Renal pelvis (tissue), 12 donors: Measurements from ENCODE around the gene ZNF300. TPM values are rescaled to one million over a fixed set of nuclear protein-coding genes. Genes with fewer than 3 reads are reported as not detected.
"Not testable (repeated sequence)": the region's sequence is repeated elsewhere in the genome, so short reads cannot be mapped to it uniquely, and the experiment has no call there.

ENCODE experiments used
- DNase-seq: peaks from one replicate; pipeline ENCODE4 v3.0.0-alpha.2; 2013
- long read RNA-seq, 16 experiments: transcript quantifications; one replicate each; lab custom pipeline, GENCODE V29; 2026
- polyA plus RNA-seq, 3 donors: library from polyadenylated mRNA; unstranded; fragments of 120-200 nt; gene quantifications; one replicate each; pipeline ENCODE4 v1.2.1, GENCODE V29; 2013; ENCODE audit not compliant: insufficient read length in 3 of 3

ZNF300 gene
- 10 to 100 TPM; 35.5 to 37.5 (median 37.0) TPM for polyA plus RNA-seq
- long read RNA-seq, donor 1, full-length matches to known transcripts = 6 of 6 reads
- long read RNA-seq, donor 1, partial matches to known transcripts = 0 of 6 reads
- long read RNA-seq, donor 1, other reads (novel, unspliced or antisense) = 0 of 6 reads
- long read RNA-seq, donor 2, full-length matches to known transcripts = 12 of 20 reads
- long read RNA-seq, donor 2, partial matches to known transcripts = 0 of 20 reads
- long read RNA-seq, donor 2, other reads (novel, unspliced or antisense) = 8 of 20 reads
- long read RNA-seq, donor 3, full-length matches to known transcripts = 3 of 3 reads
- long read RNA-seq, donor 3, partial matches to known transcripts = 0 of 3 reads
- long read RNA-seq, donor 3, other reads (novel, unspliced or antisense) = 0 of 3 reads
- long read RNA-seq, donor 4, full-length matches to known transcripts = 11 of 11 reads
- long read RNA-seq, donor 4, partial matches to known transcripts = 0 of 11 reads
- long read RNA-seq, donor 4, other reads (novel, unspliced or antisense) = 0 of 11 reads
- long read RNA-seq, donor 5, full-length matches to known transcripts = 6 of 6 reads
- long read RNA-seq, donor 5, partial matches to known transcripts = 0 of 6 reads
- long read RNA-seq, donor 5, other reads (novel, unspliced or antisense) = 0 of 6 reads
- long read RNA-seq, donor 6, full-length matches to known transcripts = 5 of 5 reads
- long read RNA-seq, donor 6, partial matches to known transcripts = 0 of 5 reads
- long read RNA-seq, donor 6, other reads (novel, unspliced or antisense) = 0 of 5 reads
- long read RNA-seq, donor 7, partial matches to known transcripts = 0 of 1 reads
- long read RNA-seq, donor 7, other reads (novel, unspliced or antisense) = 0 of 1 reads
- long read RNA-seq, donor 8, full-length matches to known transcripts = 5 of 5 reads
- long read RNA-seq, donor 8, partial matches to known transcripts = 0 of 5 reads
- long read RNA-seq, donor 8, other reads (novel, unspliced or antisense) = 0 of 5 reads
- long read RNA-seq, donor 9, full-length matches to known transcripts = 11 of 11 reads
- long read RNA-seq, donor 9, partial matches to known transcripts = 0 of 11 reads
- long read RNA-seq, donor 9, other reads (novel, unspliced or antisense) = 0 of 11 reads
- long read RNA-seq, donor 10, full-length matches to known transcripts = 8 of 8 reads
- long read RNA-seq, donor 10, partial matches to known transcripts = 0 of 8 reads
- long read RNA-seq, donor 10, other reads (novel, unspliced or antisense) = 0 of 8 reads
- long read RNA-seq, donor 11, full-length matches to known transcripts = 2 of 2 reads
- long read RNA-seq, donor 11, partial matches to known transcripts = 0 of 2 reads
- long read RNA-seq, donor 11, other reads (novel, unspliced or antisense) = 0 of 2 reads
- long read RNA-seq, donor 12, full-length matches to known transcripts = 9 of 14 reads
- long read RNA-seq, donor 12, partial matches to known transcripts = 0 of 14 reads
- long read RNA-seq, donor 12, other reads (novel, unspliced or antisense) = 5 of 14 reads
- long read RNA-seq, donor 13, full-length matches to known transcripts = 5 of 5 reads
- long read RNA-seq, donor 13, partial matches to known transcripts = 0 of 5 reads
- long read RNA-seq, donor 13, other reads (novel, unspliced or antisense) = 0 of 5 reads
- long read RNA-seq, donor 14, full-length matches to known transcripts = 11 of 11 reads
- long read RNA-seq, donor 14, partial matches to known transcripts = 0 of 11 reads
- long read RNA-seq, donor 14, other reads (novel, unspliced or antisense) = 0 of 11 reads
- long read RNA-seq, donor 15, full-length matches to known transcripts = 5 of 5 reads
- long read RNA-seq, donor 15, partial matches to known transcripts = 0 of 5 reads
- long read RNA-seq, donor 15, other reads (novel, unspliced or antisense) = 0 of 5 reads
- long read RNA-seq, donor 16, full-length matches to known transcripts = 5 of 5 reads
- long read RNA-seq, donor 16, partial matches to known transcripts = 0 of 5 reads
- long read RNA-seq, donor 16, other reads (novel, unspliced or antisense) = 0 of 5 reads

GRCh38 chr5:150904479-150905311 lies at the start of gene ZNF300:
TSS of gene ZNF300 (minus strand) at chr5:150904980. CDS start at chr5:150903155, 1,825 bp downstream.
- DNase-seq = peak; percentile 96

- no peak for DNase-seq
These were observed 43.8 kb upstream of the ZNF300 start for GRCh38 chr5:150948539-150948938.

- peak; percentile 95 for DNase-seq
These were observed 41.6 kb upstream of the ZNF300 start for GRCh38 chr5:150946351-150946905.

- no peak for DNase-seq
These were observed 41.2 kb upstream of the ZNF300 start for GRCh38 chr5:150945947-150946346.

GRCh38 chr5:150945486-150945885 lies 40.7 kb upstream of the ZNF300 start:
- DNase-seq = no peak

GRCh38 chr5:150931368-150931965 lies 26.7 kb upstream of the ZNF300 start:
- DNase-seq = no peak

- DNase-seq = no peak
These were observed 13.8 kb upstream of the ZNF300 start for GRCh38 chr5:150918613-150919012.

- no peak for DNase-seq
These were observed 7.6 kb upstream of the ZNF300 start for GRCh38 chr5:150912312-150912814.

GRCh38 chr5:150905312-150905683 lies 518 bp upstream of the ZNF300 start:
- DNase-seq = no peak

- no peak for DNase-seq
These were observed 3.3 kb downstream of the ZNF300 start for GRCh38 chr5:150901446-150901845.

- DNase-seq = no peak
These were observed 9.1 kb downstream of the ZNF300 start for GRCh38 chr5:150895431-150896428.

- DNase-seq = no peak
These were observed 25.4 kb downstream of the ZNF300 start for GRCh38 chr5:150879358-150879757.

- DNase-seq = no peak
These were observed 42.7 kb downstream of the ZNF300 start for GRCh38 chr5:150862070-150862469.

- DNase-seq = no peak
These were observed 44.4 kb downstream of the ZNF300 start for GRCh38 chr5:150860246-150860821.

GRCh38 chr5:150856700-150857099 lies 48.1 kb downstream of the ZNF300 start:
- DNase-seq = not testable (repeated sequence)

- DNase-seq = no peak
These were observed 51.2 kb downstream of the ZNF300 start for GRCh38 chr5:150853561-150853960.

- no peak for DNase-seq
These were observed 53.7 kb downstream of the ZNF300 start for GRCh38 chr5:150851039-150851438.
